Body of pancreas (tissue), 4 donors: ENCODE measurements around the gene ZNF79. TPM values are rescaled to one million over a fixed set of nuclear protein-coding genes. Genes with fewer than 3 reads are reported as not detected.
A peak's percentile ranks its signal among the peaks of the same experiment; 100 is the strongest.

Source experiments
- ATAC-seq: fragments of 150-250 bp; one replicate; pipeline ENCODE4 v1.9.1; 2016
- DNase-seq, 4 donors: peaks; one replicate each; pipeline ENCODE4 v3.0.0-alpha.2; 2019
- H3K27ac ChIP-seq, 4 donors: fragments of 200-600 bp; sonication (generic); 1 replicate in 3 of 4; 2 replicates in 1 of 4; pipeline versions ENCODE4 v1.5.1 to v1.6.1; 2016 to 2019; ENCODE audit warnings: mild to moderate bottlenecking in 1 of 4, mixed read lengths in 1 of 4, moderate library complexity in 1 of 4
- H3K27me3 ChIP-seq, 2 donors: fragments of 200-600 bp; sonication (generic); one replicate each; pipeline ENCODE4 v1.6.0; 2016; ENCODE audit warnings: mild to moderate bottlenecking in 1 of 2
- H3K36me3 ChIP-seq, 2 donors: fragments of 200-600 bp; sonication (generic); replicated peaks in 1 of 2; 2 replicates each; pipeline ENCODE4 v1.5.1; 2016; ENCODE audit warnings: low read depth in 2 of 2; ENCODE audit not compliant: insufficient read depth in 1 of 2
- H3K4me1 ChIP-seq: fragments of 200-600 bp; sonication (generic); one replicate; pipeline ENCODE4 v1.6.0; 2016
- H3K4me3 ChIP-seq, 2 donors: fragments of 200-600 bp; sonication (generic); 1 replicate in 1 of 2; 2 replicates in 1 of 2; pipeline ENCODE4 v1.5.1; 2016 to 2019
- H3K9me3 ChIP-seq, 3 donors: fragments of 200-600 bp; sonication (generic); 1 replicate in 2 of 3; 2 replicates in 1 of 3; pipeline ENCODE4 v1.5.1; 2016
- POLR2A ChIP-seq, 3 donors: fragments of 450-650 bp; IDR thresholded peaks; one replicate each; pipeline ENCODE4 v1.6.1; 2016; ENCODE audit warnings: antibody characterized with exemption in 3 of 3, mild to moderate bottlenecking in 2 of 3
- WGBS, 2 donors: methylation state at CpG; one replicate each; pipeline ENCODE4 v1.1.5; 2017; 5-methylcytosine and 5-hydroxymethylcytosine counted together
- intact Hi-C: fragments of 100-400 bp; cut with DNase I; formaldehyde crosslinking; loops from one replicate; pipeline ENCODE4 v1.15.1; 2023
- total RNA-seq, 2 donors: library from RNA; depleted of rRNA; stranded (reverse); fragments of >200 nt; gene quantifications; one replicate each; pipeline ENCODE4 v1.1.0, GENCODE V29; 2016
- TF ChIP-seq, protein P1 (sequence below), 7 experiments: fragments of 450-650 bp in 4 of 7; fragments of 200-600 bp in 3 of 7; sonication (generic) in 3 of 7; IDR thresholded peaks; one replicate each; pipeline ENCODE4 v1.5.1; 2016 to 2019; ENCODE audit warnings: antibody characterized with exemption in 7 of 7

The ZNF79 gene
- total RNA-seq, 2 donors from 2014 or later = 4.7 to 11.5 TPM

DNA sequence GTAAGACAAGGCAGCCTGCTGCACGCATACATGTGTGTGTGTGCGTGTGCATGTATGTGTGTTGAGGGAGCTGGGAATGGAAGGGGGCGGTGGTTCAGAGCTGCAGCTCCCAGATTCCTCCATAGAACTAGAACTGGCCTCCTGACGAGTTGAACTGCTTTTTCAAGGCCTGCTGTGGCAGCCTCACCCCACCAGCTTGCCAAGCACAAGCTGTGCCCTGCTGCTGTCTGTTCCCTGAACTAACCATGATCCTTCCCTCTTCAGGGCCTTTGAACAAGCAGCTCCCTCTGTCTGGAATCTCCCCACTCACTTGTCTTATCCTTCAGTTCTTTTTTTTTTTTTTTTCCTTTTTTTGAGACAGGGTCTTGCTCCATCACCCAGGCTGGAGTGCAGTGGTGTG is 49.8 kb downstream of the ZNF79 start:
- Histone ChIP-seq H3K36me3 (peaks cover 0 to 2% of the 10 kb centered on the region in 2 donors), H3K4me3 (no peak overlapping the region), H3K4me1 (no peaks in the 10 kb centered on the region), H3K27ac (no peak overlapping the region), H3K27me3 (no peaks in the 10 kb centered on the region), H3K9me3 (no peaks in the 10 kb centered on the region)
- intact Hi-C loops = loop anchor here (10.0 kb wide), 1 partner anchor 191 kb away; no protein-coding TSS in a partner anchor
- ATAC-seq (no peak), DNase-seq (no peak)
- TF ChIP-seq, protein P1, sequence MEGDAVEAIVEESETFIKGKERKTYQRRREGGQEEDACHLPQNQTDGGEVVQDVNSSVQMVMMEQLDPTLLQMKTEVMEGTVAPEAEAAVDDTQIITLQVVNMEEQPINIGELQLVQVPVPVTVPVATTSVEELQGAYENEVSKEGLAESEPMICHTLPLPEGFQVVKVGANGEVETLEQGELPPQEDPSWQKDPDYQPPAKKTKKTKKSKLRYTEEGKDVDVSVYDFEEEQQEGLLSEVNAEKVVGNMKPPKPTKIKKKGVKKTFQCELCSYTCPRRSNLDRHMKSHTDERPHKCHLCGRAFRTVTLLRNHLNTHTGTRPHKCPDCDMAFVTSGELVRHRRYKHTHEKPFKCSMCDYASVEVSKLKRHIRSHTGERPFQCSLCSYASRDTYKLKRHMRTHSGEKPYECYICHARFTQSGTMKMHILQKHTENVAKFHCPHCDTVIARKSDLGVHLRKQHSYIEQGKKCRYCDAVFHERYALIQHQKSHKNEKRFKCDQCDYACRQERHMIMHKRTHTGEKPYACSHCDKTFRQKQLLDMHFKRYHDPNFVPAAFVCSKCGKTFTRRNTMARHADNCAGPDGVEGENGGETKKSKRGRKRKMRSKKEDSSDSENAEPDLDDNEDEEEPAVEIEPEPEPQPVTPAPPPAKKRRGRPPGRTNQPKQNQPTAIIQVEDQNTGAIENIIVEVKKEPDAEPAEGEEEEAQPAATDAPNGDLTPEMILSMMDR (IDR thresholded peaks at IDR 0.05) = no peak
- no peak for TF ChIP-seq POLR2A (IDR thresholded peaks at IDR 0.05)
- 81 to 86% methylated on average over 4 of the region's 4 CpGs for WGBS, 2 donors

DNA sequence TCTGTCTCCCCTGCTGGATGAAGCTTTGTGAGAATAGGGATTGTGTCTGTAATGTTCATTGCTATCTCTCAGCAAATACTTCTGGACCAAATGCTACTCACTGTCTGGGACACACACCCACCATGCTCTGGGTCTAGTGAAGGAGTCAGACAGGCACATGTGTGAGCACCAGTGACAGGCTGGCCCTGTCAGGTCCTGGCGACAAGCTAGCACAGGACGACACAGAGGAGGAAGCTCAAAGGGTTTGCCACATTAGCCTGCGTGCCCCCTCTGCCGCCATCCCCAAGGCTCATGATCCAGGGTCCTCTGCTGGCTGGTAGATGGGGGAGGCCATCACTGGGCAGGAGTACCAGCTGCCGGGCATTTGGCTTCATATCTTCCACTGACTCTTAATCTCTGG is 50.4 kb downstream of the ZNF79 start:
- ATAC-seq (no peak), DNase-seq (no peak)
- Histone ChIP-seq H3K4me1 (no peaks in the 10 kb centered on the region), H3K27ac (no peak overlapping the region), H3K4me3 (no peak overlapping the region), H3K9me3 (no peaks in the 10 kb centered on the region), H3K27me3 (no peaks in the 10 kb centered on the region), H3K36me3 (peaks cover 0 to 5% of the 10 kb centered on the region in 2 donors)
- WGBS, 2 donors = 86 to 91% methylated on average over 4 to 5 of the region's 5 CpGs
- intact Hi-C loops = loop anchor here (10.0 kb wide), 1 partner anchor 190 kb away; no protein-coding TSS in a partner anchor
- TF ChIP-seq POLR2A (IDR thresholded peaks at IDR 0.05) = no peak
- TF ChIP-seq, protein P1 (IDR thresholded peaks at IDR 0.05) = no peak

DNA sequence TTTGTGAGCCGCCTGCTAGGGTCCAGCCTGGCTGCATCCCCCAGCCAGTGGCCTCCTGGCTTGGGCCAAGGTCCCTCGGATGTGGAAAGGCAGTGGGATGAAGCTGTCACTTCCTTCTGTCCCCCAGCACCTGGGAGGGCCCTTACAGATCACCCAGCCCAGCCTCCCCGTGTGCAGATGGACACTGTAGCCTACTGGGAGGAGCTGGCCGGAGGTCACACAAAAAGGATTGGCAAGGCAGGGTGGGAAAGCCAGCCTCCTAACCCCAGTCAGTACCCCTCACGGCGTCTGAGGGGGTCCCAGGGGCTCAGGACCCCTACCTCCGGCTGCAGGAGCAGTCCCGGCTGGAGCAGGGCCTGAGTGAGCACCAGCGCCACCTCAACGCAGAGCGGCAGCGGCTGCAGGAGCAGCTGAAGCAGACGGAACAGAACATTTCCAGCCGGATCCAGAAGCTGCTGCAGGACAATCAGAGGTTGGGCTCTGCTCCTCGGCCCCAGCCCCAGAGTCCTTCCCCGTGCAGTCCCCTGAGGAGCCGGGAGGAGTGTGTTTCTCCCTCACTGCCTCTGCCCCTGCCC is 55.4 kb downstream of the ZNF79 start:
- TF ChIP-seq POLR2A (IDR thresholded peaks at IDR 0.05) = no peak
- TF ChIP-seq, protein P1 (IDR thresholded peaks at IDR 0.05) = no peak
- ATAC-seq (no peak), DNase-seq (no peak)
- peaks cover 0 to 3% of the 10 kb centered on the region in 2 donors for H3K36me3 ChIP-seq
- no peak overlapping the region for H3K27ac ChIP-seq
- intact Hi-C loops = loop anchor here (10.0 kb wide), 1 partner anchor 185 kb away; no protein-coding TSS in a partner anchor
- H3K27me3 ChIP-seq = no peaks in the 10 kb centered on the region
- H3K9me3 ChIP-seq = no peaks in the 10 kb centered on the region
- H3K4me1 ChIP-seq = no peaks in the 10 kb centered on the region
- no peak overlapping the region for H3K4me3 ChIP-seq
- WGBS, 2 donors = 89 to 99% methylated on average over 10 to 15 of the region's 17 CpGs

DNA sequence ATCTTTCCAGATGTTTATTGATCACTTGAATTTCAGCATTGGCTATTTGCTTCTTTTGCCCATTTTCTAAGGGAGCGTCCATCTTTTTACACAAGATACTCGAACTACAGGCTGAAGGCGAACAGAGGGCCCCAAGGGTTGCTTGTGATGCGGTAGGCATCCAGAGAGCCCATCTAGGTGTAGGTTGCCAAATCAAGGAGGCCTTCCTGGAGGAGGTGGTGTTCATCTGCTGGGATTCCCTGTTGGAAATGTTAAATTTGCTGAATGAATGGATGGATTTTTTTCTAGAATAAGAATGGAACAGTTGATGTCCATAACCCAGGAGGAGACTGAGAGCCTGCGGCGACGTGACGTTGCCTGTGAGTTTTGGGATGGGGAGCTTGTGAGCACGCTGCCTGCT is 58.5 kb downstream of the ZNF79 start:
- Histone ChIP-seq H3K27me3 (no peaks in the 10 kb centered on the region), H3K36me3 (peaks cover 0 to 3% of the 10 kb centered on the region in 2 donors), H3K4me1 (no peaks in the 10 kb centered on the region), H3K27ac (no peak overlapping the region), H3K4me3 (no peak overlapping the region), H3K9me3 (no peaks in the 10 kb centered on the region)
- 93 to 96% methylated on average over 9 of the region's 9 CpGs for WGBS, 2 donors
- DNase-seq (no peak), ATAC-seq (no peak)
- intact Hi-C loops = no loop called here
- TF ChIP-seq, protein P1 (IDR thresholded peaks at IDR 0.05) = no peak
- TF ChIP-seq POLR2A (IDR thresholded peaks at IDR 0.05) = no peak

DNA sequence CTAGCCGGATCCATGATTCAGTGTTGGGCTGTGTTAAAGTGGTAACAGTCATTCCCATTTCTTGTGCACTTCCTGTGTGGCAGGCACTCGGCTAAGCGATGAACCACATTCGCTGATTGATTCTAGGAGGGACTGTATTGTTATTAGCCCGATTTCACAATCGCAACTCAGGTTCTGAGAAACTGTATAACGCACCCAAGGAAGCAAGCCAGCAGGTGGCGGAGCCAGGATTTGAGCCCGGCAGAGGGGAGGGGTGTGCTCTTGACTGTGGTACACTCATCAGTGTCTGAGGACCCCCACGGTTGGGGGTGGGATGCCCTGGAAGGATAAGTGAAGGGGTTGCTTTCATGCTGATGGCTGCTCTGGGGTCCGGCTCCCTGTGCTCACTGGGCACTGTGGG is 61.8 kb downstream of the ZNF79 start:
- no peak for TF ChIP-seq POLR2A (IDR thresholded peaks at IDR 0.05)
- TF ChIP-seq, protein P1 (IDR thresholded peaks at IDR 0.05) = peak in 1 of 7 experiments; percentile 8
- intact Hi-C loops = no loop called here
- WGBS, 2 donors = 86 to 87% methylated on average over 11 of the region's 11 CpGs
- Histone ChIP-seq H3K27me3 (no peaks in the 10 kb centered on the region), H3K4me3 (no peak overlapping the region), H3K27ac (no peak overlapping the region), H3K9me3 (no peaks in the 10 kb centered on the region), H3K36me3 (no peaks in the 10 kb centered on the region), H3K4me1 (no peaks in the 10 kb centered on the region)
- DNase-seq (no peak), ATAC-seq (no peak)
